Measurements from ENCODE around the gene PCIF1. TPM values are rescaled to one million over a fixed set of nuclear protein-coding genes. Genes with fewer than 3 reads are reported as not detected.
A peak's percentile ranks its signal among the peaks of the same experiment; 100 is the strongest.
"Not testable (repeated sequence)": the region's sequence is repeated elsewhere in the genome, so short reads cannot be mapped to it uniquely, and the experiment has no call there.

The PCIF1 gene
- total and polyA plus RNA-seq, 7 donors, result 24.7 to 46.7 (median 29.7) TPM

DNA sequence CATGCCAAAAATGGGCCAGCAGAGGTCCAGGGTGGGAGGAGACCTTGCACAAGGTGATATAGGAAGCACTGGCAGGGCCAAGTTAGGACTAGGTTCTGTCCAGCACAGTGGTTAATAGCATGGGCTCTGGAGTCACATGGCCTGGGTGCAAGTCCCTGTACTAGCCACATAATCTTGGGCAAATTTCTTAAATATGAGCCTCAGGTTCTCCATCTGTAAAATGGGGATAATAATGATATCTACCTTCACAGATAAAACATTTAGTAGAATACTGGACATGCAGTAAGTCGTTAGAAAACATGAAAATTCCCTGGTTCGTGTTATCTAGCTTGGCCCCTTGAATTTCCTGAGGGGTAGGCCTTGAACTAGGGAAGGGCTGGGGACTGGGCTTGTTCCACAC, 37.2 kb upstream of the PCIF1 start:
- no peaks in the 10 kb centered on the region for H3K4me1 ChIP-seq
- H3K36me3 ChIP-seq (ENCODE audit: insufficient read depth in 1 of 2, low read depth in 1 of 2), result peaks cover 5 to 87% of the 10 kb centered on the region in 2 donors
- no peaks in the 10 kb centered on the region for H3K9me3 ChIP-seq
- ATAC-seq, result no peak
- TF ChIP-seq, protein P1, sequence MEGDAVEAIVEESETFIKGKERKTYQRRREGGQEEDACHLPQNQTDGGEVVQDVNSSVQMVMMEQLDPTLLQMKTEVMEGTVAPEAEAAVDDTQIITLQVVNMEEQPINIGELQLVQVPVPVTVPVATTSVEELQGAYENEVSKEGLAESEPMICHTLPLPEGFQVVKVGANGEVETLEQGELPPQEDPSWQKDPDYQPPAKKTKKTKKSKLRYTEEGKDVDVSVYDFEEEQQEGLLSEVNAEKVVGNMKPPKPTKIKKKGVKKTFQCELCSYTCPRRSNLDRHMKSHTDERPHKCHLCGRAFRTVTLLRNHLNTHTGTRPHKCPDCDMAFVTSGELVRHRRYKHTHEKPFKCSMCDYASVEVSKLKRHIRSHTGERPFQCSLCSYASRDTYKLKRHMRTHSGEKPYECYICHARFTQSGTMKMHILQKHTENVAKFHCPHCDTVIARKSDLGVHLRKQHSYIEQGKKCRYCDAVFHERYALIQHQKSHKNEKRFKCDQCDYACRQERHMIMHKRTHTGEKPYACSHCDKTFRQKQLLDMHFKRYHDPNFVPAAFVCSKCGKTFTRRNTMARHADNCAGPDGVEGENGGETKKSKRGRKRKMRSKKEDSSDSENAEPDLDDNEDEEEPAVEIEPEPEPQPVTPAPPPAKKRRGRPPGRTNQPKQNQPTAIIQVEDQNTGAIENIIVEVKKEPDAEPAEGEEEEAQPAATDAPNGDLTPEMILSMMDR (IDR thresholded peaks at IDR 0.05), result no peak
- no peak overlapping the region for H3K4me3 ChIP-seq
- no peaks in the 10 kb centered on the region for H3K27me3 ChIP-seq (ENCODE audit: insufficient read depth in 3 of 3, low read length in 2 of 3)
- no peak for DNase-seq
- no peak overlapping the region for H3K27ac ChIP-seq
- intact Hi-C loops (cut with DNase I), result no loop called here
- WGBS, 3 donors, result 83 to 91% (median 85%) methylated on average over 2 of the region's 2 CpGs

DNA sequence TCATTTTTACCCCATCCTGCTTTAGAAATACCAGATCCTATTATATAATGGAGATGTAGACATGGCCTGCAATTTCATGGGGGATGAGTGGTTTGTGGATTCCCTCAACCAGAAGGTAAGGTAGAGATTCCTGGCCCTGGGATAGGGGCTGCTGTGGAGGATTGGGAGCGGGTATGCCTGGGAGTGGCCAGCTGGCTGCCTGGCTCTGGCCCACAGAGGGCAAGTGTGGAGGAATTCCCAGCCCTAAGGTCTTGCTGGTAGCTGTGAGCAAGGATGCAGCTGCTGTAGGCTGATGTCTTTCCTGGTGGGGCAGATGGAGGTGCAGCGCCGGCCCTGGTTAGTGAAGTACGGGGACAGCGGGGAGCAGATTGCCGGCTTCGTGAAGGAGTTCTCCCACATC, 36.8 kb upstream of the PCIF1 start:
- H3K9me3 ChIP-seq, result no peaks in the 10 kb centered on the region
- WGBS, 3 donors, result 89 to 94% (median 94%) methylated on average over 7 of the region's 7 CpGs
- TF ChIP-seq, protein P1 (IDR thresholded peaks at IDR 0.05), result no peak
- DNase-seq, result no peak
- no peak overlapping the region for H3K27ac ChIP-seq
- H3K4me1 ChIP-seq, result no peaks in the 10 kb centered on the region
- intact Hi-C loops (cut with DNase I), result no loop called here
- no peak for ATAC-seq
- no peaks in the 10 kb centered on the region for H3K27me3 ChIP-seq (ENCODE audit: insufficient read depth in 3 of 3, low read length in 2 of 3)
- H3K36me3 ChIP-seq (ENCODE audit: insufficient read depth in 1 of 2, low read depth in 1 of 2), result peaks cover 5 to 83% of the 10 kb centered on the region in 2 donors
- no peak overlapping the region for H3K4me3 ChIP-seq

DNA sequence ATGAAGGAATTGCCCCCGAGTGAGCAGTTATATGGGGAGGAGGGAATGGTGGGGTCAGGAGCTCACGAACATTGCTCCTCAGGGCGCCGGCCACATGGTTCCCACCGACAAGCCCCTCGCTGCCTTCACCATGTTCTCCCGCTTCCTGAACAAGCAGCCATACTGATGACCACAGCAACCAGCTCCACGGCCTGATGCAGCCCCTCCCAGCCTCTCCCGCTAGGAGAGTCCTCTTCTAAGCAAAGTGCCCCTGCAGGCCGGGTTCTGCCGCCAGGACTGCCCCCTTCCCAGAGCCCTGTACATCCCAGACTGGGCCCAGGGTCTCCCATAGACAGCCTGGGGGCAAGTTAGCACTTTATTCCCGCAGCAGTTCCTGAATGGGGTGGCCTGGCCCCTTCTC, 36.2 kb upstream of the PCIF1 start:
- no peak overlapping the region for H3K4me3 ChIP-seq
- TF ChIP-seq, protein P1 (IDR thresholded peaks at IDR 0.05), result no peak
- intact Hi-C loops (cut with DNase I), result no loop called here
- H3K36me3 ChIP-seq (ENCODE audit: insufficient read depth in 1 of 2, low read depth in 1 of 2), result peaks cover 5 to 77% of the 10 kb centered on the region in 2 donors
- no peaks in the 10 kb centered on the region for H3K9me3 ChIP-seq
- H3K27ac ChIP-seq, result no peak overlapping the region
- no peaks in the 10 kb centered on the region for H3K27me3 ChIP-seq (ENCODE audit: insufficient read depth in 3 of 3, low read length in 2 of 3)
- no peaks in the 10 kb centered on the region for H3K4me1 ChIP-seq
- WGBS, 3 donors, result 81 to 86% (median 83%) methylated on average over 12 of the region's 12 CpGs
- DNase-seq (peak in 1 of 2 donors; percentile 54), ATAC-seq (no peak)

DNA sequence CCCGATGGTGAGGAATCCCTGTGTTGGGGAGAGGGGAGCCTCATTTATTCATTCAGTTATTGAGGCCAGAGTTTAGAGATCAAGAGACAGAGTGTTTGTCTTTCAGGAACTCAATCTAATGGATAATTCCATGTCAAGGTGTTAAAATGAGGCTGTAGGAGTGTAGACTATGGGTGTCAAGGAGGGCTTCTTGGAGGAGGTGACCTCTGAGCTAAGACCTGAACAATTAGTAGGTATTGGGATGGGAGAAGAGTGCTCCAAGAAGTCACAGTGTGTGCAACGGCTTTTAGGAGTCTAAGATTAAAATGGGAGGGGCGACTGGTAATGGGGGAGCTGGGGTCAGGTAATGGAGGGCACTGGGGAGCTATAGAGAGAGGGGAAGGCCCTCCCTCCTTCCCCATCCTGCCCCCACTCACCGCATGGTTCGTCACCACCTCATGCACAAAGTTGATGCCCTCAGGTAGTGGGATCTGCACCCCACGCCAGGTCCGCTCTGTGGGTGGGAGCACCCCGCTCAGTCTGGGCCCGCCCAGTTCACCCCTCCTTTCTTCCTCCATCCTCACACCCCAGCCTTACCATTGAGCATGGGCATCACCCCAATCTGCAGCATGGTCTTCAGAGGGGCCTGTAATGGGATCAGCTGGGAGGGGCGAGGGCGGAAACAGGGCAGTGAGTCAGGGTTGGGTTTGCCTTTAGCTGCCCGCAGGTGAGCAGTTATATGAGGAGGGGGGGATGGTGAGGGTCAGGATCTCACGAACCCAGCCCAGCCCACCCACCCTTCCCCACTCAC, 35.2 kb upstream of the PCIF1 start:
- H3K27ac ChIP-seq, result no peak overlapping the region
- 87 to 91% (median 90%) methylated on average over 12 to 13 of the region's 13 CpGs for WGBS, 3 donors
- intact Hi-C loops (cut with DNase I), result no loop called here
- H3K4me1 ChIP-seq, result no peaks in the 10 kb centered on the region
- H3K9me3 ChIP-seq, result no peaks in the 10 kb centered on the region
- TF ChIP-seq, protein P1 (IDR thresholded peaks at IDR 0.05), result no peak
- H3K36me3 ChIP-seq (ENCODE audit: insufficient read depth in 1 of 2, low read depth in 1 of 2), result peaks cover 5 to 68% of the 10 kb centered on the region in 2 donors
- ATAC-seq, result no peak
- H3K27me3 ChIP-seq (ENCODE audit: insufficient read depth in 3 of 3, low read length in 2 of 3), result no peaks in the 10 kb centered on the region
- H3K4me3 ChIP-seq, result no peak overlapping the region
- no peak for DNase-seq

DNA sequence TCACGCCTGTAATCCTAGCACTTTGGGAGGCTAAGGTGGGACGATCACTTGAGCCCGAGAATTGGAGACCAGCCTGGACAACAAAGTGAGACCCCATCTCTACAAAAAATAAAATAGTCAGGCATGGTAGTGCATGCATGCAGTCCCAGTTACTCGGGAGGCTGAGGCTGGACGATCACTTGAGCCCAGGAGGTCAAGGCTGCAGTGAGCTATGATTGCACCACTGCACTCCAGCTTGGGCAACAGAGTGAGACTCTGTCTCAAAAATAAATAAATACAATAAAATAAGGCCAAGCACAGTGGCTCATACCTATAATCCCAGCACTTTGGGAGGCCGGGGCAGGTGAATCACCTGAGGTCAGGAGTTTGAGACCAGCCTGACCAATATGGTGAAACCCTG, 33.2 kb upstream of the PCIF1 start:
- 85 to 97% (median 94%) methylated on average over 6 of the region's 6 CpGs for WGBS, 3 donors
- H3K27ac ChIP-seq; ATAC-seq; DNase-seq; H3K9me3 ChIP-seq; H3K4me3 ChIP-seq; H3K4me1 ChIP-seq; intact Hi-C loops (cut with DNase I); H3K27me3 ChIP-seq (ENCODE audit: insufficient read depth in 3 of 3, low read length in 2 of 3): not testable (repeated sequence)
- H3K36me3 ChIP-seq (ENCODE audit: insufficient read depth in 1 of 2, low read depth in 1 of 2), result peaks cover 3 to 54% of the 10 kb centered on the region in 2 donors

All from psoas muscle (tissue), 8 donors.